ENCODE data around the gene STAP1.

DNA sequence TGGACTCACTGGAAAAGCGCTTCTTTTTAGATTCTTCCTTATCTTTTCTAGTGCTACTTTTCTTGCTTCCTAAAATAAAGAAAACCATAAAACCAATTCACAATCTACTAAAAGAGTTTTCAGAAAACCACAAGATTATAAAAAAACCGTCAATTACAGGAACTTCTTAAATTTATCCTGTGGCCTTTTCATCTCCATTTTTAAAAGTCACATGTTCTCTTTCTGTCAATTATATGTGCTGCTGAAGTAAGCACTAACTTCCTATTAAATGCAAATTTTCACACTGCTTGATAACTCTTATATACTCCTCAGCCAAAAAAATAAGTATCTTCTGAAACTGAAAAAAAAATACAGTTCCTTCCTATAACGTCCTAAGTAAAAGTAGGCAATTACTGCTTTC, 46.0 kb upstream of the STAP1 start:
- no peak for TF ChIP-seq PPARA (CRISPR knock-in tag; IDR thresholded peaks at IDR 0.05; ENCODE audit: borderline replicate concordance)
- TF ChIP-seq CSDC2 (CRISPR knock-in tag; IDR thresholded peaks at IDR 0.05), result no peak
- TF ChIP-seq, protein P1, sequence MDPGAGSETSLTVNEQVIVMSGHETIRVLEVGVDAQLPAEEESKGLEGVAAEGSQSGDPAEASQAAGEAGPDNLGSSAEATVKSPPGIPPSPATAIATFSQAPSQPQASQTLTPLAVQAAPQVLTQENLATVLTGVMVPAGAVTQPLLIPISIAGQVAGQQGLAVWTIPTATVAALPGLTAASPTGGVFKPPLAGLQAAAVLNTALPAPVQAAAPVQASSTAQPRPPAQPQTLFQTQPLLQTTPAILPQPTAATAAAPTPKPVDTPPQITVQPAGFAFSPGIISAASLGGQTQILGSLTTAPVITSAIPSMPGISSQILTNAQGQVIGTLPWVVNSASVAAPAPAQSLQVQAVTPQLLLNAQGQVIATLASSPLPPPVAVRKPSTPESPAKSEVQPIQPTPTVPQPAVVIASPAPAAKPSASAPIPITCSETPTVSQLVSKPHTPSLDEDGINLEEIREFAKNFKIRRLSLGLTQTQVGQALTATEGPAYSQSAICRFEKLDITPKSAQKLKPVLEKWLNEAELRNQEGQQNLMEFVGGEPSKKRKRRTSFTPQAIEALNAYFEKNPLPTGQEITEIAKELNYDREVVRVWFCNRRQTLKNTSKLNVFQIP (CRISPR knock-in tag; IDR thresholded peaks at IDR 0.05; ENCODE audit: borderline replicate concordance, low read depth), result no peak
- TF ChIP-seq ZFP30 (CRISPR knock-in tag; IDR thresholded peaks at IDR 0.05), result no peak
- TF ChIP-seq, protein P2, sequence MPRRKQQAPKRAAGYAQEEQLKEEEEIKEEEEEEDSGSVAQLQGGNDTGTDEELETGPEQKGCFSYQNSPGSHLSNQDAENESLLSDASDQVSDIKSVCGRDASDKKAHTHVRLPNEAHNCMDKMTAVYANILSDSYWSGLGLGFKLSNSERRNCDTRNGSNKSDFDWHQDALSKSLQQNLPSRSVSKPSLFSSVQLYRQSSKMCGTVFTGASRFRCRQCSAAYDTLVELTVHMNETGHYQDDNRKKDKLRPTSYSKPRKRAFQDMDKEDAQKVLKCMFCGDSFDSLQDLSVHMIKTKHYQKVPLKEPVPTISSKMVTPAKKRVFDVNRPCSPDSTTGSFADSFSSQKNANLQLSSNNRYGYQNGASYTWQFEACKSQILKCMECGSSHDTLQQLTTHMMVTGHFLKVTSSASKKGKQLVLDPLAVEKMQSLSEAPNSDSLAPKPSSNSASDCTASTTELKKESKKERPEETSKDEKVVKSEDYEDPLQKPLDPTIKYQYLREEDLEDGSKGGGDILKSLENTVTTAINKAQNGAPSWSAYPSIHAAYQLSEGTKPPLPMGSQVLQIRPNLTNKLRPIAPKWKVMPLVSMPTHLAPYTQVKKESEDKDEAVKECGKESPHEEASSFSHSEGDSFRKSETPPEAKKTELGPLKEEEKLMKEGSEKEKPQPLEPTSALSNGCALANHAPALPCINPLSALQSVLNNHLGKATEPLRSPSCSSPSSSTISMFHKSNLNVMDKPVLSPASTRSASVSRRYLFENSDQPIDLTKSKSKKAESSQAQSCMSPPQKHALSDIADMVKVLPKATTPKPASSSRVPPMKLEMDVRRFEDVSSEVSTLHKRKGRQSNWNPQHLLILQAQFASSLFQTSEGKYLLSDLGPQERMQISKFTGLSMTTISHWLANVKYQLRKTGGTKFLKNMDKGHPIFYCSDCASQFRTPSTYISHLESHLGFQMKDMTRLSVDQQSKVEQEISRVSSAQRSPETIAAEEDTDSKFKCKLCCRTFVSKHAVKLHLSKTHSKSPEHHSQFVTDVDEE (CRISPR knock-in tag; IDR thresholded peaks at IDR 0.05), result no peak
- no peak for TF ChIP-seq ZC3H10 (CRISPR knock-in tag; IDR thresholded peaks at IDR 0.05)

Measured in SK-N-SH treated with all-trans-retinoic acid at 6 μM for 48 hours (cell line).